ENCODE measurements around the gene FOXA3. TPM values are rescaled to one million over a fixed set of nuclear protein-coding genes. Genes with fewer than 3 reads are reported as not detected.

FOXA3 gene
- not detected for total RNA-seq

- Mint-ChIP-seq H3K4me3 (peak within 1 kb of the TSS; percentile 91), H3K27ac (peak within 1 kb of the TSS; percentile 97), H3K36me3 (peaks cover 3% of the 10 kb centered on the region), H3K27me3 (peaks cover 39% of the 10 kb centered on the region), H3K9me3 (no peaks in the 10 kb centered on the region), H3K4me1 (peaks cover 16% of the 10 kb centered on the region)
- POLR2A ChIA-PET, result interaction anchor here (0.9 to 4.0 kb wide), 7 partner anchors 13 to 172 kb away, joined by 3 to 30 read pairs (median 3); partner anchors contain the start of genes CCDC61, IRF2BP1, QPCTL and SIX5
- ATAC-seq (ENCODE audit: low read depth) (peak; percentile 19), DNase-seq (peak; percentile 78)
These were observed at the start of gene FOXA3 for GRCh38 chr19:45863840-45864628. FOXA3 (plus strand) TSS chr19:45864326; CDS start chr19:45864457, 131 bp downstream.

GRCh38 chr19:45814851-45815480 lies 49.2 kb upstream of the FOXA3 start, which contains the start of gene RSPH6A:
RSPH6A (minus strand) TSS chr19:45815308; CDS start chr19:45815176, 132 bp downstream.
- Mint-ChIP-seq H3K27me3 (no peaks in the 10 kb centered on the region), H3K4me1 (peaks cover 5% of the 10 kb centered on the region), H3K4me3 (no peak within 1 kb of the TSS), H3K9me3 (no peaks in the 10 kb centered on the region), H3K36me3 (no peaks in the 10 kb centered on the region), H3K27ac (no peak within 1 kb of the TSS)
- ATAC-seq (ENCODE audit: low read depth), result no peak
- DNase-seq, result no peak
- POLR2A ChIA-PET, result interaction anchor here (1.0 to 1.6 kb wide), 3 partner anchors 16 to 188 kb away, joined by 3 to 5 read pairs (median 4); no protein-coding TSS in a partner anchor

- Mint-ChIP-seq H3K27me3 (no peaks in the 10 kb centered on the region), H3K27ac (no peak overlapping the region), H3K9me3 (no peaks in the 10 kb centered on the region), H3K4me3 (no peak overlapping the region), H3K36me3 (no peaks in the 10 kb centered on the region), H3K4me1 (no peaks in the 10 kb centered on the region)
- ATAC-seq (ENCODE audit: low read depth) (no peak), DNase-seq (no peak)
- POLR2A ChIA-PET, result interaction anchor here (0.6 to 1.5 kb wide), 4 partner anchors 67 to 506 kb away, joined by 3 to 5 read pairs (median 4); partner anchors contain the start of gene IRF2BP1
These were observed 48.5 kb upstream of the FOXA3 start for GRCh38 chr19:45815481-45816216.

- POLR2A ChIA-PET, result interaction anchor here (0.6 to 1.5 kb wide), 10 partner anchors 17 to 507 kb away, joined by 3 to 6 read pairs (median 4); partner anchors contain the start of gene IRF2BP1
- no peak for ATAC-seq (ENCODE audit: low read depth)
These were observed 47.7 kb upstream of the FOXA3 start for GRCh38 chr19:45816236-45817009.

GRCh38 chr19:45817010-45817724 lies 47.0 kb upstream of the FOXA3 start:
- H3K9me3 Mint-ChIP-seq, result no peaks in the 10 kb centered on the region
- no peaks in the 10 kb centered on the region for H3K27me3 Mint-ChIP-seq
- POLR2A ChIA-PET, result interaction anchor here (0.7 to 1.6 kb wide), 10 partner anchors 13 to 1983 kb away, joined by 3 to 6 read pairs (median 4); partner anchors contain the start of gene IRF2BP1
- H3K4me3 Mint-ChIP-seq, result no peak overlapping the region
- H3K36me3 Mint-ChIP-seq, result peaks cover 3% of the 10 kb centered on the region
- H3K4me1 Mint-ChIP-seq, result no peaks in the 10 kb centered on the region
- ATAC-seq (ENCODE audit: low read depth) (peak; percentile 97), DNase-seq (peak; percentile 97)
- H3K27ac Mint-ChIP-seq, result no peak overlapping the region

More at GRCh38 chr19:45816236-45817009, 47.7 kb upstream of the FOXA3 start:
- H3K4me1 Mint-ChIP-seq, result no peaks in the 10 kb centered on the region
- H3K36me3 Mint-ChIP-seq, result peaks cover 3% of the 10 kb centered on the region
- no peak overlapping the region for H3K27ac Mint-ChIP-seq
- no peak overlapping the region for H3K4me3 Mint-ChIP-seq
- DNase-seq, result no peak
- no peaks in the 10 kb centered on the region for H3K9me3 Mint-ChIP-seq
- no peaks in the 10 kb centered on the region for H3K27me3 Mint-ChIP-seq

- Mint-ChIP-seq H3K27me3 (no peaks in the 10 kb centered on the region), H3K4me3 (no peak overlapping the region), H3K27ac (no peak overlapping the region), H3K4me1 (no peaks in the 10 kb centered on the region), H3K9me3 (no peaks in the 10 kb centered on the region), H3K36me3 (peaks cover 3% of the 10 kb centered on the region)
- POLR2A ChIA-PET, result interaction anchor here (0.7 to 1.6 kb wide), 4 partner anchors 12 to 1982 kb away, joined by 3 to 6 read pairs (median 3); no protein-coding TSS in a partner anchor
- ATAC-seq (ENCODE audit: low read depth), result no peak
- DNase-seq, result no peak
These were observed 46.3 kb upstream of the FOXA3 start for GRCh38 chr19:45817725-45818301.

GRCh38 chr19:45819769-45820168 lies 44.4 kb upstream of the FOXA3 start:
- POLR2A ChIA-PET, result interaction anchor here (0.6 to 1.4 kb wide), 2 partner anchors 10 to 35 kb away, joined by 3 to 5 read pairs; no protein-coding TSS in a partner anchor
- peaks cover 3% of the 10 kb centered on the region for H3K4me1 Mint-ChIP-seq
- H3K4me3 Mint-ChIP-seq, result no peak overlapping the region
- DNase-seq (no peak), ATAC-seq (ENCODE audit: low read depth) (no peak)
- H3K36me3 Mint-ChIP-seq, result peaks cover 5% of the 10 kb centered on the region
- H3K9me3 Mint-ChIP-seq, result no peaks in the 10 kb centered on the region
- H3K27me3 Mint-ChIP-seq, result no peaks in the 10 kb centered on the region
- peak overlapping the region; percentile 45 for H3K27ac Mint-ChIP-seq

- POLR2A ChIA-PET, result interaction anchor here (0.6 to 1.4 kb wide), 2 partner anchors 9 to 34 kb away, joined by 3 to 5 read pairs; no protein-coding TSS in a partner anchor
- ATAC-seq (ENCODE audit: low read depth), result no peak
- H3K27ac Mint-ChIP-seq, result peak overlapping the region; percentile 30
- no peaks in the 10 kb centered on the region for H3K27me3 Mint-ChIP-seq
- no peak overlapping the region for H3K4me3 Mint-ChIP-seq
- peaks cover 3% of the 10 kb centered on the region for H3K4me1 Mint-ChIP-seq
- H3K9me3 Mint-ChIP-seq, result no peaks in the 10 kb centered on the region
- peaks cover 5% of the 10 kb centered on the region for H3K36me3 Mint-ChIP-seq
- DNase-seq, result no peak
These were observed 43.6 kb upstream of the FOXA3 start for GRCh38 chr19:45820413-45821102.

- Mint-ChIP-seq H3K4me3 (no peak overlapping the region), H3K4me1 (peaks cover 5% of the 10 kb centered on the region), H3K27ac (no peak overlapping the region), H3K27me3 (no peaks in the 10 kb centered on the region), H3K9me3 (no peaks in the 10 kb centered on the region), H3K36me3 (peaks cover 5% of the 10 kb centered on the region)
- ATAC-seq (ENCODE audit: low read depth) (no peak), DNase-seq (no peak)
- POLR2A ChIA-PET, result interaction anchor here (1.4 kb wide), 1 partner anchor 9 kb away, joined by 5 read pairs; no protein-coding TSS in a partner anchor
These were observed 43.0 kb upstream of the FOXA3 start for GRCh38 chr19:45821103-45821521.

- peaks cover 5% of the 10 kb centered on the region for H3K36me3 Mint-ChIP-seq
- no peak overlapping the region for H3K4me3 Mint-ChIP-seq
- DNase-seq, result no peak
- POLR2A ChIA-PET, result no interaction called here
- H3K4me1 Mint-ChIP-seq, result peaks cover 5% of the 10 kb centered on the region
- ATAC-seq (ENCODE audit: low read depth), result no peak
- no peaks in the 10 kb centered on the region for H3K9me3 Mint-ChIP-seq
- no peaks in the 10 kb centered on the region for H3K27me3 Mint-ChIP-seq
- no peak overlapping the region for H3K27ac Mint-ChIP-seq
These were observed 42.6 kb upstream of the FOXA3 start for GRCh38 chr19:45821570-45821969.

- peaks cover 8% of the 10 kb centered on the region for H3K36me3 Mint-ChIP-seq
- H3K27me3 Mint-ChIP-seq, result no peaks in the 10 kb centered on the region
- POLR2A ChIA-PET, result no interaction called here
- no peak for DNase-seq
- no peak overlapping the region for H3K27ac Mint-ChIP-seq
- H3K9me3 Mint-ChIP-seq, result no peaks in the 10 kb centered on the region
- no peak for ATAC-seq (ENCODE audit: low read depth)
- no peak overlapping the region for H3K4me3 Mint-ChIP-seq
- peaks cover 7% of the 10 kb centered on the region for H3K4me1 Mint-ChIP-seq
These were observed 41.4 kb upstream of the FOXA3 start for GRCh38 chr19:45822716-45823115.

Data from activated naive CD8-positive, alpha-beta T cell treated with anti-CD3 and anti-CD28 coated beads, Interleukin-2, amount 10 ng/mL, durations not matched to agents 7 days and 5 days (primary cell).